Left ventricle myocardium superior (tissue), 1 donor: ENCODE results near the gene TGIF1. TPM values are rescaled to one million over a fixed set of nuclear protein-coding genes. Genes with fewer than 3 reads are reported as not detected.
"Not testable (repeated sequence)": the region's sequence is repeated elsewhere in the genome, so short reads cannot be mapped to it uniquely, and the experiment has no call there.

Experiments used
- ATAC-seq: fragments of 200-7000 bp; cut with Tn5 transposase; one replicate; pipeline ENCODE4 v1.9.1; 2020; ENCODE audit warnings: mild to moderate bottlenecking, moderate library complexity
- DNase-seq: peaks from one replicate; pipeline ENCODE4 v3.0.0-alpha.2; 2020
- intact Hi-C: fragments of 100-400 bp; cut with micrococcal nuclease; formaldehyde crosslinking; loops from one replicate; pipeline ENCODE4 v1.11.0; 2022
- long read RNA-seq: library from polyadenylated mRNA; unstranded; transcript quantifications from one replicate; pipeline ENCODE4 v2.0.0, GENCODE V29; 2021
- total RNA-seq: library from RNA; stranded (reverse); fragmentation: NEBNext Ultra II Directional; extraction: Animal tissue kit (Norgen Biotek cat#: 25700); gene quantifications from one replicate; pipeline ENCODE4 v1.2.1, GENCODE V29; 2021
- donor health status: DM: no; HTN: yes; CAD: no; lungs with severe emphysema.

TGIF1 gene
- total RNA-seq: 10.0 TPM
- long read RNA-seq, transcript TGIF1-202 (3 exons, 2,076 nt): major isoform, 8 of 12 reads
- long read RNA-seq, partial matches to known transcripts: 0 of 12 reads
- long read RNA-seq, other reads (novel, unspliced or antisense): 0 of 12 reads

GRCh38 chr18:3450012-3450798 lies at the start of gene TGIF1:
TGIF1 (plus strand) TSS chr18:3450172; CDS start chr18:3450490, 318 bp downstream.
- intact Hi-C loops: loop anchor here (10.0 kb wide), 1 partner anchor 215 kb away; no protein-coding TSS in a partner anchor
- ATAC-seq: peak; percentile 48
- DNase-seq: peak; percentile 88

- intact Hi-C loops: no loop called here
- DNase-seq: no peak
- no peak for ATAC-seq
Observed at GRCh38 chr18:3400567-3401296, 49.2 kb upstream of the TGIF1 start.

- DNase-seq: no peak
- intact Hi-C loops: no loop called here
- no peak for ATAC-seq
Observed at GRCh38 chr18:3401669-3402620, 48.0 kb upstream of the TGIF1 start.

- intact Hi-C loops: no loop called here
- no peak for ATAC-seq
- no peak for DNase-seq
Observed at GRCh38 chr18:3402982-3403451, 47.0 kb upstream of the TGIF1 start.

DNA sequence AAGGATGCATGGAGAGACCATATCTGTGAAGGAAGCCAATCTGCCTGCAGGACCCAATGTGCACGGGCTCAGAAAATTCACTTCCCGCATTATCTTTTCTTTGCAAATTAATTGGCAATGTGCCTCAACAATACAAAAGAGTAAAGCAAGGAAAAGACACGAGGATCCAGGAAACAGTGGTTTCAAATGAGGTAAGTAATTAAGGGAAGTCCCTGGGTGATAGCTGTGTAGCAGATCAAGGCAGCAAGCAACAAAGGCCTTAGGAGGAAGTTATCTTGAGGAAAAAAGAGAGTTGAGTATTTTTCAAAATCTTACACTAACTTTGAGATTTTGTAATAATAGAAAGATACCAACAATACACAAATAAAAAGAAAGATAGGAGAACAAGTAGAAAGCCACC lies 44.3 kb upstream of the TGIF1 start:
- intact Hi-C loops: no loop called here
- ATAC-seq (no peak), DNase-seq (no peak)

GRCh38 chr18:3408107-3408506 lies 41.9 kb upstream of the TGIF1 start:
- DNase-seq (no peak), ATAC-seq (no peak)
- intact Hi-C loops: no loop called here

DNA sequence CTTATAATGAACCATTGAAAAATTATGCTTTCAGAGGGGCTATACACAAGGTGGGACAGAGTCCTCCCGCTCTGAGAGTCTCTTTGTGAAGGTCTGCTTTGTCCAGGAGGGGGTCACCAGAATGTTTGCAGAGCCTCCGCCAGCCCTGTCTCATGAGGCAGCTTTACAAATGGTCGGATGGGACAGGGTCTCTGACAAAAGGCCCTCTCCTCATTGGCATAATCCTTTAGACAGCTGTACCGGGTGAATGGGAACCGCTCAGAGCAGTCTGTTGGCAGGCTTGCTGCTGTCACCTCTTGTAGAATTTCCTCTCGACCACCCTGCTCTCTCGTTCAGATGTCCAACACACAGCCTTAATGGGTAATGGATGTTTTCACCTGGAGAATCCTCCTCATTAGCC lies 40.2 kb upstream of the TGIF1 start:
- intact Hi-C loops: no loop called here
- DNase-seq: no peak
- ATAC-seq: no peak

DNA sequence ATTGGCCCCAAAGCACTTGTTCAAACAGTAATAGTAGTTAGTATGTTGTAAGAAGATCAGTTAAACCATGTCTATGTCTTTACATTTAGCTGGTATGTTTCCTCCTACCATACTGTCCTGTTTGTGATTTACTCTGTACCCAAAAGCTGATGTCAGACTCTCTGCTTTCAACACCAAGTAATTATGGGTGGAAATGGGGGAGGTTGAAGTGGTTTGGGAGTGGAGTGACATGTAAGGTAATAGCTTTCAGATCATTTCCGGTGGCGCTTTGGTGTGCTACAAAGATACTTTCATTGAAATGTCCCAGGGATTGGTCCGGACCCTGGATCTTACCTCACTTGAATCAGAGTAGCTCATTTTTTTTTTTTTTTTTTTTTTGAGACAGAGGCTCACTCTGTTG lies 39.7 kb upstream of the TGIF1 start:
- no peak for ATAC-seq
- intact Hi-C loops: no loop called here
- DNase-seq: no peak

DNA sequence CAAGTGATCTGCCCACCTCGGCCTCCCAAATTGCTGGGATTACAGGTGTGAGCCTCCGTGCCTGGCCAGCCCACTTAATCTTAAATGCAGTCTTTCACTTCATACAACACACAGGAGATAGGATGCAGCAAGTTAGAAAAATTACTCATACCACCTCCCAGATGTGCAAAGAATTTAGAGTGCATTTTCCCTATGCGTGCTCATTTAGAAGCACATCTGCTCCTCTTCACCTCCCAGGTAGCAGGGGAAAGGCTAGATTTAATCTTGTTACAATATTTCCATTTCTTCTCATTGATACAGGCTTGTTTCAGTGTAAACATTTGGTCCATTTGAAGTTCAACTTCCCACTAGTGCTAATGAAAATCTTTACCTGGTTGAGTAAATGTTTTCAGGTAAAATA lies 39.1 kb upstream of the TGIF1 start:
- ATAC-seq, intact Hi-C loops: not testable (repeated sequence)

GRCh38 chr18:3411327-3411726 lies 38.6 kb upstream of the TGIF1 start:
- intact Hi-C loops: no loop called here
- ATAC-seq (no peak), DNase-seq (no peak)

More for the DNA sequence above, 39.1 kb upstream of the TGIF1 start:
- DNase-seq: not testable (repeated sequence)

- intact Hi-C loops: no loop called here
- DNase-seq: peak; percentile 65
- peak; percentile 83 for ATAC-seq
Observed at GRCh38 chr18:3411854-3412268, 38.1 kb upstream of the TGIF1 start.

DNA sequence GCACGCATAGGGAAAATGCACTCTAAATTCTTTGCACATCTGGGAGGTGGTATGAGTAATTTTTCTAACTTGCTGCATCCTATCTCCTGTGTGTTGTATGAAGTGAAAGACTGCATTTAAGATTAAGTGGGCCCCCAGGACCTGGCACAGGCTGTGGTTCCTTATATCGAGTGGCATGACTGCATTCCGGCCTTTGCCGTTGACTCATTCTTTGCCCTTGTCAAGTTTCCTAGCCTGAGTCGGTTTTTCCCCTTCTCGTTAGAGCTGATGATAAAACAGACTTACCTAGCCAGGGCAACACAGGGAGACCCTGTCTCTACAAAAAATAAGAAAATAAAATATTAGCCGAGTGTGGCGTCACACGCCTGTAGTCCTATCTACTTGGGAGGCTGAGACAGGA lies 37.4 kb upstream of the TGIF1 start:
- ATAC-seq, intact Hi-C loops, DNase-seq: not testable (repeated sequence)

DNA sequence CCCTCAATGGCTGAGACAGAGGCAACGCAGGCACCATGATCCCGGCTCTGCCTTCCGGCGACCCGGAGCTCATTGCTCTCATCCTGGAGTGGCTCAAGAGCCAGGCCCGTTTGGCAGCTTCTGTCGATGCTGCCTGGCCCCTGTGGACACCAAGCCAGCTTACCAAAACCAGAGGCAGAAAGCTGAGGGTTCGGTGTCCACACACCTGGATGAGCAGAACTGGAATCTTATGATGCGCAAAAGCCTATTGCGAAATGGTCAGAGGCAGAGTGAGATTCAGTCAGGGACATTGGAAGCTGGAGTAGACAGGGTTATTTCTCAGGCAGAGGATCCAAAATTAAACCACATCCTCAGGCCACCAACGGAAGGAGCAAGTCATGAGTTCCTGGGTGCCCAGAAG lies 34.9 kb upstream of the TGIF1 start:
- no peak for DNase-seq
- no peak for ATAC-seq
- intact Hi-C loops: no loop called here

DNA sequence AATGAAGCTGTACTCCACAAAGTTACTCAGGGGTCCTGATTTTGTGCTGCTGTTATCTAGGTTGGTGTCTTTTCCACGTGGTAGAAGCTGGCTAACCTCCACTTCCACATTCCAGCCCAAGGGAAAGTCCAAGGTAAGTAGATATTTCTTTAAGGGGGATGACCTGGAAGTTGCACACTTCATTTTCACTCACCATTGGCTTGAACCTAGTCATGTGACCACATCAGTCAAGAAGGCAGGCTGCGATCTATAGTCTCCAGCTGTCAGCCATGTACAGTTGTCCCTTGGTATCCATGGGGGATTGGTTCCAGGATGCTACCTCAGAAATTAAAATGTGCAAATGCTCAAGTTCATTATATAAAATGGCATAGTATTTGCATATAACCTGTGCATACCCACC lies 31.9 kb upstream of the TGIF1 start:
- intact Hi-C loops: no loop called here
- DNase-seq (no peak), ATAC-seq (no peak)

GRCh38 chr18:3420919-3421279 lies 29.1 kb upstream of the TGIF1 start:
- intact Hi-C loops: no loop called here
- DNase-seq (no peak), ATAC-seq (no peak)

DNA sequence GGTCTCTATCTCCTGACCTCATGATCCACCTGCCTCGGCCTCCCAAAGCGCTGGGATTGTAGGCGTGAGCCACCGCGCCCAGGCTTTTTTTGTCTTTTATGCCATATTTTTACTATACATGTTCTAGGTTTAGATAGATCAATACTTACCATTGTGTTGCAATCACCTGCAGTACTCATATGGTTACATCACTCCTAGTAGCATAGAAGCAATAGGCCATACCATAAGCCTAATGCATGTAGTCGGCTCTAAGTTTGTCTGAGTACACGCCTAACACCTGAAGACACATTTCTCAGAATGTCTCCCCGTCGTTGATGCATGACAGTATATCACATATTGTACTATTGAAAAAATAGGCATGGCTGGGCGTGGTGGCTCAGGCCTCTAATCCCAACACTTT lies 27.1 kb upstream of the TGIF1 start:
- DNase-seq (no peak), ATAC-seq (no peak)
- intact Hi-C loops: no loop called here

DNA sequence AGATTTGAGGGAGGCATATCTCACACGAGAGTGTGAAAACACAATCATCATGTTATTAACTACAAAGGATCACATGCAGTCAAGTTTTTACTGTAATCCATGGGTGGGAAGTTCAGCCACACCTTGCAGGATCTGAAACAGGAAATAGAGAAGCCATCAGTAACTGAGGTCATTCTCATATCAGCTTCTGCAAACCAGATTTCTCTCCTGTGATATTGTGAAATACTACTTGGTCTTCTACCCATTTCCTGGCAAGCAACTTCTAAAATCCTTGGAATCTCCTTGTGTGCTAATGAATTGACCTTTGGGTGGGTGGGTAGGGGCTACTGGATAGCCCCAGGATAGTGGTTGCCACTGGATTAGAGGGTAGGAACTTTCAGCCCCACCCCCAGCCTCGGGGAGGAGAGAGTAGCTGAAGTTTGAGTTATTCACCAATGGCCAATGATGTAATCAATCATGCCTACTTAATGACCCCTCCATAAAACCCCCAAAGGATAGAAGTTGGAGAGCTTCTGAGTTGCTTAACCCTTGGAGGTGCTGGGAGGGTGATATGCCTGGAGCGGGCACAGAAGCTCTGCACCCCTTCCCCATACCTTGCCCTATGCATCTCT lies 25.6 kb upstream of the TGIF1 start:
- intact Hi-C loops: no loop called here
- DNase-seq (no peak), ATAC-seq (no peak)

- DNase-seq (no peak), ATAC-seq (no peak)
- intact Hi-C loops: no loop called here
Observed at GRCh38 chr18:3425030-3425429, 24.9 kb upstream of the TGIF1 start.

- DNase-seq: no peak
- no peak for ATAC-seq
- intact Hi-C loops: no loop called here
Observed at GRCh38 chr18:3425446-3425845, 24.5 kb upstream of the TGIF1 start.
